GM23338 (cell line): ENCODE data around the gene PEX16. TPM values are rescaled to one million over a fixed set of nuclear protein-coding genes. Genes with fewer than 3 reads are reported as not detected.

Experiments used
- ATAC-seq: fragments of 200-7000 bp; cut with Tn5 transposase; 3 replicates; pipeline ENCODE4 v1.9.1; 2020
- DNase-seq: peaks from one replicate; pipeline ENCODE4 v3.0.0-alpha.2; 2015; ENCODE audit warnings: low spot score
- H2AFZ ChIP-seq: fragments of 200-600 bp; sonication (generic); 2 replicates; pipeline ENCODE4 v1.8.0; 2016; ENCODE audit warnings: antibody characterized with exemption, mild to moderate bottlenecking, moderate library complexity
- H3F3A ChIP-seq: fragments of 200-600 bp; sonication (generic); replicated peaks from 2 replicates; pipeline ENCODE4 v1.8.0; 2017; ENCODE audit warnings: antibody characterized with exemption, mixed run types, low read depth
- H3K27ac ChIP-seq: fragments of 200-600 bp; sonication (generic); 2 replicates; pipeline ENCODE4 v1.6.1; 2016; ENCODE audit warnings: low read depth
- H3K27me3 ChIP-seq: fragments of 200-600 bp; sonication (generic); 2 replicates; pipeline ENCODE4 v1.8.0; 2016; ENCODE audit warnings: mild to moderate bottlenecking, mixed run types, moderate library complexity; ENCODE audit not compliant: insufficient read depth
- H3K36me3 ChIP-seq: fragments of 200-600 bp; sonication (generic); 2 replicates; pipeline ENCODE4 v1.8.0; 2016; ENCODE audit warnings: mild to moderate bottlenecking; ENCODE audit not compliant: insufficient read depth
- H3K4me1 ChIP-seq: fragments of 200-600 bp; sonication (generic); 2 replicates; pipeline ENCODE4 v1.8.0; 2016; ENCODE audit warnings: mild to moderate bottlenecking, moderate library complexity; ENCODE audit not compliant: insufficient read depth
- H3K4me2 ChIP-seq: fragments of 200-600 bp; sonication (generic); 2 replicates; pipeline ENCODE4 v1.7.1; 2017; ENCODE audit warnings: mixed run types
- H3K4me3 ChIP-seq: fragments of 200-600 bp; sonication (generic); 2 replicates; pipeline ENCODE4 v1.6.1; 2016; ENCODE audit warnings: mixed run types
- H3K79me2 ChIP-seq: fragments of 200-600 bp; sonication (generic); replicated peaks from 2 replicates; pipeline ENCODE4 v1.8.0; 2017; ENCODE audit warnings: mild to moderate bottlenecking; ENCODE audit not compliant: insufficient read depth
- H3K9me2 ChIP-seq: fragments of 200-600 bp; sonication (generic); 2 replicates; pipeline ENCODE4 v1.8.0; 2017; ENCODE audit not compliant: insufficient read depth
- H4K20me1 ChIP-seq: fragments of 200-600 bp; sonication (generic); replicated peaks from 2 replicates; pipeline ENCODE4 v1.8.0; 2017; ENCODE audit warnings: mild to moderate bottlenecking; ENCODE audit not compliant: insufficient read depth
- H3K27ac Mint-ChIP-seq: 2 replicates; pipeline ENCODE4 v1.8.0; 2020; ENCODE audit warnings: inconsistent platforms, mild to moderate bottlenecking, moderate library complexity, mixed read lengths
- H3K27me3 Mint-ChIP-seq: 3 replicates; pipeline ENCODE4 v1.8.0; 2022; ENCODE audit warnings: low read depth, mild to moderate bottlenecking, moderate library complexity, mixed read lengths, inconsistent platforms; ENCODE audit not compliant: insufficient read depth, poor library complexity
- H3K36me3 Mint-ChIP-seq: 3 replicates; pipeline ENCODE4 v1.8.0; 2021; ENCODE audit warnings: low read depth, mild to moderate bottlenecking, inconsistent platforms, moderate library complexity, mixed read lengths
- H3K4me1 Mint-ChIP-seq: 3 replicates; pipeline ENCODE4 v1.8.0; 2020; ENCODE audit warnings: mild to moderate bottlenecking, inconsistent platforms, mixed read lengths
- H3K4me3 Mint-ChIP-seq: 3 replicates; pipeline ENCODE4 v1.8.0; 2021; ENCODE audit warnings: moderate library complexity, mild to moderate bottlenecking, inconsistent platforms, mixed read lengths
- H3K9me3 Mint-ChIP-seq: 3 replicates; pipeline ENCODE4 v1.8.0; 2020; ENCODE audit warnings: moderate library complexity, mild to moderate bottlenecking, inconsistent platforms, mixed read lengths
- CREB1 ChIP-seq: fragments of 250-450 bp; sonication (Bioruptor Pico); IDR thresholded peaks from 2 replicates; pipeline ENCODE4 v1.5.0; 2020; ENCODE audit warnings: low read depth, mild to moderate bottlenecking, moderate library complexity
- CTCF ChIP-seq, 2 experiments: fragments of 200-600 bp in 1 of 2; sonication (generic) in 1 of 2; conservative IDR thresholded peaks; 2 replicates each; pipeline versions ENCODE4 v1.5.1 to v1.6.1; 2016 to 2017; ENCODE audit warnings: antibody characterized with exemption in 2 of 2, low read depth in 2 of 2, mild to moderate bottlenecking in 2 of 2, moderate library complexity in 1 of 2
- ETS1 ChIP-seq: IDR thresholded peaks from 2 replicates; pipeline ENCODE4 v1.6.1; 2016; ENCODE audit warnings: antibody characterized with exemption
- EZH2 ChIP-seq: fragments of 200-600 bp; sonication (generic); IDR thresholded peaks from one replicate; pipeline ENCODE4 v1.8.0; 2017; ENCODE audit warnings: antibody characterized with exemption, mild to moderate bottlenecking, low read depth; ENCODE audit not compliant: unreplicated experiment
- JUNB ChIP-seq: IDR thresholded peaks from one replicate; pipeline ENCODE4 v1.6.1; 2016; ENCODE audit warnings: antibody characterized with exemption; ENCODE audit not compliant: unreplicated experiment
- NANOG ChIP-seq: IDR thresholded peaks from 2 replicates; pipeline ENCODE4 v1.6.1; 2016; ENCODE audit warnings: antibody characterized with exemption, borderline replicate concordance
- REST ChIP-seq: IDR thresholded peaks from one replicate; pipeline ENCODE4 v1.6.1; 2018; ENCODE audit warnings: antibody characterized with exemption; ENCODE audit not compliant: unreplicated experiment
- STAT1 ChIP-seq: IDR thresholded peaks from one replicate; pipeline ENCODE4 v1.6.1; 2016; ENCODE audit warnings: antibody characterized with exemption; ENCODE audit not compliant: unreplicated experiment
- ZNF114 ChIP-seq: fragments of 250-450 bp; sonication (Bioruptor Pico); IDR thresholded peaks from 2 replicates; pipeline ENCODE4 v1.5.0; 2020; ENCODE audit warnings: mild to moderate bottlenecking, moderate library complexity
- ZNF331 ChIP-seq: fragments of 250-450 bp; sonication (Bioruptor Pico); IDR thresholded peaks from 2 replicates; pipeline ENCODE4 v1.5.0; 2020; ENCODE audit warnings: low read depth, mild to moderate bottlenecking, moderate library complexity
- ZNF462 ChIP-seq: fragments of 250-450 bp; sonication (Bioruptor Pico); IDR thresholded peaks from 2 replicates; pipeline ENCODE4 v1.5.0; 2020; ENCODE audit warnings: mild to moderate bottlenecking, moderate library complexity
- polyA plus RNA-seq: library from polyadenylated mRNA; unstranded; fragments of >200 nt; fragmentation: Nextera tagmentation; extraction: Ambion mirVana; gene quantifications from 2 replicates; pipeline ENCODE4 v1.2.1, GENCODE V29; 2016
- total RNA-seq: library from RNA; depleted of rRNA; stranded (reverse); fragments of >200 nt; shearing (Covaris generic); gene quantifications from 2 replicates; pipeline ENCODE4 v1.2.3, GENCODE V29; 2014

The PEX16 gene
- total and polyA plus RNA-seq, 2 experiments from 2014 or later = 23.3 to 34.1 TPM

- no peak for TF ChIP-seq ZNF462
These were observed 9.6 kb upstream of the PEX16 start (continued) for GRCh38 chr11:45927332-45927683.

GRCh38 chr11:45926536-45927331 lies 9.1 kb upstream of the PEX16 start:
- no peak for ATAC-seq
- Histone ChIP-seq H3F3A (peaks cover 5% of the 10 kb centered on the region; the same call in 1 of the 2 replicates), H3K9me2 (no peaks in the 10 kb centered on the region), H3K4me2 (no peak overlapping the region), H3K79me2 (peaks cover 19% of the 10 kb centered on the region), H3K4me3 (no peak overlapping the region), H3K4me1 (peaks cover 8% of the 10 kb centered on the region), H4K20me1 (peaks cover 6% of the 10 kb centered on the region; the same call in 1 of the 2 replicates), H3K27me3 (no peaks in the 10 kb centered on the region), H2AFZ (no peak overlapping the region), H3K36me3 (no peaks in the 10 kb centered on the region), H3K27ac (no peak overlapping the region)
- no peak for DNase-seq
- H3K27ac Mint-ChIP-seq = no peak overlapping the region
- H3K4me3 Mint-ChIP-seq = no peak overlapping the region
- peaks cover 45% of the 10 kb centered on the region for H3K36me3 Mint-ChIP-seq
- H3K4me1 Mint-ChIP-seq = peaks cover 17% of the 10 kb centered on the region
- no peaks in the 10 kb centered on the region; the same call in 2 of the 3 replicates for H3K9me3 Mint-ChIP-seq
- peaks cover 18% of the 10 kb centered on the region for H3K27me3 Mint-ChIP-seq
- TF ChIP-seq REST (no peak), ZNF331 (CRISPR knock-in tag) (no peak), CREB1 (CRISPR knock-in tag) (no peak), ETS1 (no peak), CTCF (conservative IDR thresholded peaks at IDR 0.05; ENCODE audit: low read depth in 2 of 2) (no peak), STAT1 (no peak), ZNF114 (no peak), EZH2 (no peak), NANOG (no peak), JUNB (no peak)
